Right hindlimb (tissue), 1 donor: Measurements from ENCODE around the gene AKNA.
"Not testable (repeated sequence)": the region's sequence is repeated elsewhere in the genome, so short reads cannot be mapped to it uniquely, and the experiment has no call there.

Experiments
- DNase-seq: peaks from one replicate; pipeline ENCODE4 v3.0.0-alpha.2; 2018

Gene AKNA

DNA sequence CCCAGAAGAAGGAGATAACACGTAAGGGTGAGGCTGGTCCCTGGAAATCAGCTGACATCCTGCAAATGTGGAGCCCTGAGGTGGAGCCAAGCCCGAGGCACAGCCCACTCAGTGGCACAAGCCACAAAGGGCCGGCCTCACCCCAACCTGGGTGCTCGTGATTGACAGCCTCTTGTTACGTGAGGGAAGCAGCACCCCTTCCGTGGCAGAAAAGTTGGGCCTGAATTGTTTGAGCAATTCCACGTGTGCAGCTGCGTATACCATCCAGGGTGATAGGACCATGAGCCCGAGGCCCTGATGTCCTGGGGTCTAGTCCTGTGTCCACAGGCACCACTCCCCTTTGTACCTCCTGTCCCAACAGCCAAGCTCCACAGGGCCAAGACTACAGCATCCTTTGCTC lies 53.3 kb downstream of the AKNA start:
- DNase-seq, result no peak

GRCh38 chr9:114333718-114334117 lies 54.1 kb downstream of the AKNA start:
- not testable (repeated sequence) for DNase-seq

DNA sequence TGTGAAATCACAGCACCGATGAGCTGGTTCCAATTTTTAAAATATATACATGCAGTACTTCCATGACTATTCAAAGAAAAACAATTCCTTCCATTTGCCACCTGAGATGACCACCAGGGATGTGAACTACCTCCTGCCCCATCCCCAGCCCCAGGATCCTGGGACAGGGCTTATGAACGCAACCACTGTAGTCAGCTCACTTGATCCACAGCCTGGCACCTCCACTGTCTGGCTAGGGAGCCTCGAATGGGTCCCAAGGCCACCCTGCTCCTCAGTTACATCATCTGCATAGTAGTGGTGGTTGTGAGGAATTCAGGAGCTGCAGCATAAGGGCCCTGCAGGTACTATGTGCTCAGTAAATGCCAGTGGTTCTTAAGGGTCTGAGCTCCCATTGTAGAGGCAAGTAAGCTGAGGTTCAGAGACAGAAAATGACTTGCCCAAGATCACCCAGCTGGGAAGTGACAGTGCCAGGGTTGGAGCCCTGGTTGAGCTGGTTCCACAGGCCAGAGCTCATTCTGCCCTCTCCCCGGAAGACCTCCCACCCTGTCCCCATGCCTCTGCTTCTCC lies 55.2 kb downstream of the AKNA start:
- not testable (repeated sequence) for DNase-seq

- not testable (repeated sequence) for DNase-seq
Measured at GRCh38 chr9:114331229-114332195, 56.3 kb downstream of the AKNA start.

DNA sequence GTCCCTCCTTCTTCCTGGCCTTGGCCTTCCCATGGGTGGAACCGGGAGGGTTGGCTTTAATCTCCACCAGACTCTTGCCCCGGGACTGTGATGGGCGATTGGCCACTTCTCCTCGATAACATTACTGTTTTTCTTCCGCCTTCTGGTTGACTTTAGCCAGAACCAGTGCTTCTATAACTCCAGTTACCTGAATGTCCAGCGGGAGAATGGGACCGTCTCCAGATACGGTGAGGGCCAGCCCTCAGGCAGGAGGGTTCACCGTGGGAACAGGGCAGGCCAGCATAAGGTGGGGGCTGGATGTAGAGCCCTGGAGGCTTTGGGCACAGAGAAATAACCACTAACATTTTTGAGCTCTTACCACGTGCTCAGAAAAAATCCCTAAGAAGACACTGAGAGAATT lies 57.1 kb downstream of the AKNA start:
- no peak for DNase-seq

GRCh38 chr9:114329625-114330022 lies 58.2 kb downstream of the AKNA start, which contains the start of gene ORM2:
Gene ORM2 (plus strand): TSS chr9:114329869. CDS start chr9:114329905, 36 bp downstream.
- not testable (repeated sequence) for DNase-seq

GRCh38 chr9:114328937-114329624 lies 58.7 kb downstream of the AKNA start:
- not testable (repeated sequence) for DNase-seq

DNA sequence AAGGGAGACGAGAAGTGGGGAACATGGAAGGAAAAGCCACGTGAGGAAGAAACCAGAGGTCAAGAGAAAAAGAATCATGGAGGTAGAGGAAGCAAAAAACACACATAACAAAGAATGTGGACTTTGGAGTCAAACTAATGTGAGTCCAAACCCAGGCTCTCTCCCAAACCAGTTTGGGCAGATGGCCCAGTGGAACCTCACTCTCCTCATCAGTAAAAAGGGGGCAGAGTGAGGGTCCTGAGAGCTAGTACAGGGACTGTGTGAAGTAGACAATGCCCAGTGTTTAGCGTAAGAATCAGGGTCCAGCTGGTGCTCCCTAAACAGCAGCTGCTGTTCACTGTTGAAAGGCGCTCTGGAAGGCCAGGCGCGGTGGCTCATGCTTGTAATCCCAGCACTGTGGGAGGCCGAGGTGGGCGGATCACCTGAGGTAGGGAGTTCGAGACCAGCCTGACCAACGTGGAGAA lies 59.4 kb downstream of the AKNA start:
- not testable (repeated sequence) for DNase-seq

DNA sequence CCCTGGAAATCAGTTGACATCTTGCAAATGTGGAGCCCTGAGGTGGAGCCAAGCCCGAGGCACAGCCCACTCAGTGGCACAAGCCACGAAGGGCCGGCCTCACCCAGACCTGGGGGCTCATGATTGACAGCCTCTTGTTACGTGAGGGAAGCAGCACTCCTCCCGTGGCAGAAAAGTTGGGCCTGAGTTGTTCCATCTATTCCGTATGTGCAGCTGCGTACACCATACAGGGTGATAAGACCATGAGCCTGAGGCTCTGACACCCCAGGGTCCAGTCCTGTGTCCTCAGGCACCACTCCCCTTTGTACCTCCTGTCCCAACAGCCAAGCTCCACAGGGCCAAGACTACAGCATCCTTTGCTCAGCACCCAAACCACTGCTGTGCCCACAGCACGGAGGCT lies 60.0 kb downstream of the AKNA start:
- DNase-seq, result no peak

GRCh38 chr9:114325684-114326254 lies 62.0 kb downstream of the AKNA start:
- DNase-seq, result not testable (repeated sequence)

DNA sequence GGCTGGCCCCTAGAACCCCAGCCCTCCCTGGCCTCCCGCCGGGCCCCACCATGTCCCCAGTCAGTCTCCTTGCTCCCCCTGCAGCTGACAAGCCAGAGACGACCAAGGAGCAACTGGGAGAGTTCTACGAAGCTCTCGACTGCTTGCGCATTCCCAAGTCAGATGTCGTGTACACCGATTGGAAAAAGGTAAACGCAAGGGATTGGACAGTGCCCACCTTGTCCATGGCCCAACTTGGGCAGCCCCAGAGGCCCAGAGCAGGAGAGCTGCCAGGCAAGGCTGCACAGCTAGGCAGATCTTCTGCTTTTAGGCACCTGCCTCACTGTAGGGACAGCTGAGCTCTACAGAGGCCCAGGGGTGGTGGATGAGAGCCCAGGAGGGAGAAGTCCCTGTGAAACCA lies 62.8 kb downstream of the AKNA start:
- not testable (repeated sequence) for DNase-seq

DNA sequence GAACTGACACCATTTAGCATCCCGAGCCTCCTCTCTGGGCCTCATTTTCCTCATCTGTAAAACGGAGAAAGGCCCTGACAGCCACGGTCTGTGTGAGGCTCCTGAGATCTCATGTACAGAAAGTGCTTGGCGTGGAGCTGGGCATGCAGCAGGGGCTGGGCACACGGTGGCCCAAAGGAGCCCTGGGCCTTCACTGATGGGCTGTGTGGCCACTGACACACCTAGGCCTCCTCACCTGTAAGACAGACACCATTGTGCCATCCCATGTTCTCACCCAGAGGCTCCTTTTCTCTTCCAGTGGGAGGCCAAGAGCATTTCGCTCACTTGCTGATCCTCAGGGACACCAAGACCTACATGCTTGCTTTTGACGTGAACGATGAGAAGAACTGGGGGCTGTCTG lies 63.3 kb downstream of the AKNA start:
- no peak for DNase-seq

GRCh38 chr9:114323849-114324248 lies 63.9 kb downstream of the AKNA start:
- not testable (repeated sequence) for DNase-seq

DNA sequence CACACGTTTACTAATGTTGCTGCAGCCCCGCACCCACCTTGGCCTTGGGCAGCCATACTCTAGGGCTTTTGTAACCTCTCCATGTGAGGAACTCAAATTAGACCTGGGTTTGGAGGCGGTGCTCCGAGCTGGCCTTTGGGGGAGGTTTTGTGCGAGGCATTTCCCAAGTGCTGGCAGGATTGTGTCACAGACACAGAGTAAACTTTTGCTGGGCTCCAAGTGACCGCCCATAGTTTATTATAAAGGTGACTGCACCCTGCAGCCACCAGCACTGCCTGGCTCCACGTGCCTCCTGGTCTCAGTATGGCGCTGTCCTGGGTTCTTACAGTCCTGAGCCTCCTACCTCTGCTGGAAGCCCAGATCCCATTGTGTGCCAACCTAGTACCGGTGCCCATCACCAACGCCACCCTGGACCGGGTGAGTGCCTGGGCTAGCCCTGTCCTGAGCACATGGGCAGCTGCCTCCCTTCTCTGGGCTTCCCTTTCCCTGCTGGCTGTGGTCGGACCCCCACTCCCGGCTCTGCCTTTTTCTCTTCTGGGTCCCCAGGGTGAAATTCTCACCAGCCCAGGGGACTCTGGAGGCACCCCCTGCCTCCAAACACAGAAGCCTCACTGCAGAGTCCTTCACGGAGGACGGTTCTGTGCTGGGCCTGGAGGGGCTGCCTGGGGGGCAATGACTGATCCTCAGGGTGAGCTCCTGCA lies 64.8 kb downstream of the AKNA start, which contains the start of gene ORM1:
Gene ORM1 (plus strand): TSS at position 268 of the 701 bp plus-strand sequence. CDS start 36 bp downstream, at position 304.
- DNase-seq, result not testable (repeated sequence)

- not testable (repeated sequence) for DNase-seq
Measured at GRCh38 chr9:114322160-114322818, 65.5 kb downstream of the AKNA start.

DNA sequence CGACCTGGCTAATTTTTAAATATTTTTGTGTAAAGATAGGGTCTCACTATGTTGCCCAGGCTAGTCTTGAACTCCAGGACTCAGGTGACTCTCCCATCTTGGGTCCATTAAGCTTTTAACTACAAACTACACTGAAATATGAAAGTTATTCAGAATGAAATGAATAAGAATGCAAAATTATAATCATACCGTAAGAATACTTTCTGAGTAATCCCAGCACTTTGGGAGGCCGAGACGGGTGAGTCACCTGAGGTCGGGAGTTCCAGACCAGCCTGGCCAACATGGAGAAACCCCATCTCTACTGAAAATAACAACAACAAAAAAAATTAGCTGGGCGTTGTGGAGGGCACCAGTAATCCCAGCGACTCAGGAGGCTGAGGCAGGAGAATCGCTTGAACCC lies 66.0 kb downstream of the AKNA start:
- no peak for DNase-seq

- DNase-seq, result not testable (repeated sequence)
Measured at GRCh38 chr9:114320710-114321109, 67.1 kb downstream of the AKNA start.

- no peak for DNase-seq
Measured at GRCh38 chr9:114319147-114319546, 68.6 kb downstream of the AKNA start.

DNA sequence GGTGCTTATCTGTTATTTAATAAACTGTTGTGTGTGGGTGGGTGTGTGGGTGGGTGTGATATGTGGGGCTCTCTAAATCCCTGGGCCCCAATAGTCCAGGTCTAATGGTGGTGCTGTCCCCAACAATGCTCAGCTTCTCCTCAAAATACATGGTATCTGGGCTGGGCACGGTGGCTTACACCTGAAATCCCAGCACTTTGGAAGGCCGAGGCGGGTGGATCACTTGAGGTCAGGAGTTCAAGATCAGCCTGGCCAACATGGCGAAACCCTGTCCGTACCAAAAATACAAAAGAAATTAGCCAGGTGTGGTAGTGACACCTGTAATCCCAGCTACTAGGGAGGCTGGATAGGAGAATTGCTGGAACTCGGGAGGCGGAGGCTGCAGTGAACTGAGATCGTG lies 69.4 kb downstream of the AKNA start:
- DNase-seq, result no peak

GRCh38 chr9:114317665-114318357 lies 70.0 kb downstream of the AKNA start:
- no peak for DNase-seq
